Measurements from ENCODE around the gene CNP.

CNP gene

DNA sequence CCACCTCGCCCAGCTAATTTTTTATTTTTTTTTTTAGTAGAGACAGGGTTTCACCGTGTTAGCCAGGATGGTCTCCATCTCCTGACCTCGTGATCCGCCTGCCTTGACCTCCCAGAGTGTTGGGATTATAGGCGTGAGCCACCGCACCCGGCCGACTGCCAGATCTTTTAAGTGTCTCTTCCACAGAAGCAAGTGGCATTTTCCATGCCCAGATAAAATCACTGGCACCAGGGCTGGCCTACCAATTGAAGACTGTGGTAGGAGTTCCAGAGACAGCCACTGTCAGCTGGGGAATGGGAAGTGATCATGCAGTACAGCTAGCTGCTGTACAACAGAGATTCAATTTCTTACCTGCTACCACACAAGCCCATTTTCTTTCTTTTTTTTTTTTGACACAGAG, 17.9 kb downstream of the CNP start:
- TF ChIP-seq, protein P1, sequence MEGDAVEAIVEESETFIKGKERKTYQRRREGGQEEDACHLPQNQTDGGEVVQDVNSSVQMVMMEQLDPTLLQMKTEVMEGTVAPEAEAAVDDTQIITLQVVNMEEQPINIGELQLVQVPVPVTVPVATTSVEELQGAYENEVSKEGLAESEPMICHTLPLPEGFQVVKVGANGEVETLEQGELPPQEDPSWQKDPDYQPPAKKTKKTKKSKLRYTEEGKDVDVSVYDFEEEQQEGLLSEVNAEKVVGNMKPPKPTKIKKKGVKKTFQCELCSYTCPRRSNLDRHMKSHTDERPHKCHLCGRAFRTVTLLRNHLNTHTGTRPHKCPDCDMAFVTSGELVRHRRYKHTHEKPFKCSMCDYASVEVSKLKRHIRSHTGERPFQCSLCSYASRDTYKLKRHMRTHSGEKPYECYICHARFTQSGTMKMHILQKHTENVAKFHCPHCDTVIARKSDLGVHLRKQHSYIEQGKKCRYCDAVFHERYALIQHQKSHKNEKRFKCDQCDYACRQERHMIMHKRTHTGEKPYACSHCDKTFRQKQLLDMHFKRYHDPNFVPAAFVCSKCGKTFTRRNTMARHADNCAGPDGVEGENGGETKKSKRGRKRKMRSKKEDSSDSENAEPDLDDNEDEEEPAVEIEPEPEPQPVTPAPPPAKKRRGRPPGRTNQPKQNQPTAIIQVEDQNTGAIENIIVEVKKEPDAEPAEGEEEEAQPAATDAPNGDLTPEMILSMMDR (IDR thresholded peaks at IDR 0.05; ENCODE audit: insufficient read depth, low read depth, low read length, missing control alignments) = no peak
- DNase-seq (ENCODE audit: low read depth) = no peak
- no peak overlapping the region for H3K4me3 ChIP-seq (ENCODE audit: low read length)

DNA sequence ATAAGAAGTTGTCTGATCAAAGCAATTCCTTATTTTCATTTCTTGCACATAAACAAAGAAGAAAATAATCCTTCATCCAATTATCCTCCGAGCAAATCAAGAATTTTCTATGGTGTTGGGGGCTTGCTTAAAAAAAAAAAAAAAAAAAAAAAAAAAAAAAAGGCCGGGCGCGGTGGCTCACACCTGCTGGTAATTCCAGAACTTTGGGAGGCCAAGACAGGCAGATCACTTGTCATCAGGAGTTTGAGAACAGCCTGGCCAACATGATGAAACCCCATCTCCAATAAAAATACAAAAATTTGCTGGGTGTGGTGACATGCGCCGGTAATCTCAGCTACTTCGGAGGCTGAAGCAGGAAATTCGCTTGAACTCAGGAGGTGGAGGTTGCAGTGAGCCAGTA, 19.3 kb downstream of the CNP start:
- no peak overlapping the region for H3K4me3 ChIP-seq (ENCODE audit: low read length)
- DNase-seq (ENCODE audit: low read depth) = no peak
- TF ChIP-seq, protein P1 (IDR thresholded peaks at IDR 0.05; ENCODE audit: insufficient read depth, low read depth, low read length, missing control alignments) = no peak

DNA sequence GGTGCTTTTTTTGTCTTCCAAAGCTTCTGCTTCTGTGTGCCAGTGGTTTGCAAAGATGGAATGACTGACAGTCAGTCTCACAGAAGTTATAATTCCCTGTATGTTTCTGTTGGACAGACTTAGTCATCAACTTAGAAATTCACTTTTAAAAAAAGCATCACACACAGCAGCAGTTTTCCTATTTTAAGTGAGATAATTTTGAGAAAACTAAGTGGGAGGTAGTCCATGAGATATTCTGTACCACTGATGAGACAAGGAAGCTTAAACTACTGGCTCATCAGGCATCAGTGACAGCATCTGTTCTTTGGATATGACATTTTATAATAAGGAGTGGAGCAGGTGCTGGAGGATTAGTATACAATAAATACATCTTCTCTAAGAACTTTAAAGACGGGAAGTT, 20.0 kb downstream of the CNP start:
- no peak overlapping the region for H3K4me3 ChIP-seq (ENCODE audit: low read length)
- no peak for DNase-seq (ENCODE audit: low read depth)
- TF ChIP-seq, protein P1 (IDR thresholded peaks at IDR 0.05; ENCODE audit: insufficient read depth, low read depth, low read length, missing control alignments) = no peak

DNA sequence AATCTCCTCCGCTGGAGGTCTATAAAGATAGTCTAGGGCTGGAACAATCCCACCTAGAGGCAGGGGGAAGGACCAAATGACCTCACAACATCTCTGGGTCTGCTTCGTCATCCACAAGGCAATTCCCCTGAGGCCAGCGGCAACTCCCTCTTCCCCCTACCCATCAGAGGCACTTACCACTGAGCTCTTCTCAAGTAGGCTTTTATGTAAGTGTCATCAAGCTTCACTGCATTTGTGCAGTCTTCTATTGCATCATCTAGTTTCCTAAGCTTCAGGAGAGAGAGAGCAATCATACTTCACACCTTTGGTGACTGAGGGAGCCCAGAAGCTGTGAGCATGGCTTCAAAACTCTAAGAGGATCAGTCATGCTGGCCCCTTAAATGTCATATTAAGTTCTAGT, 21.0 kb downstream of the CNP start:
- TF ChIP-seq, protein P1 (IDR thresholded peaks at IDR 0.05; ENCODE audit: insufficient read depth, low read depth, low read length, missing control alignments) = no peak
- no peak overlapping the region for H3K4me3 ChIP-seq (ENCODE audit: low read length)
- no peak for DNase-seq (ENCODE audit: low read depth)

DNA sequence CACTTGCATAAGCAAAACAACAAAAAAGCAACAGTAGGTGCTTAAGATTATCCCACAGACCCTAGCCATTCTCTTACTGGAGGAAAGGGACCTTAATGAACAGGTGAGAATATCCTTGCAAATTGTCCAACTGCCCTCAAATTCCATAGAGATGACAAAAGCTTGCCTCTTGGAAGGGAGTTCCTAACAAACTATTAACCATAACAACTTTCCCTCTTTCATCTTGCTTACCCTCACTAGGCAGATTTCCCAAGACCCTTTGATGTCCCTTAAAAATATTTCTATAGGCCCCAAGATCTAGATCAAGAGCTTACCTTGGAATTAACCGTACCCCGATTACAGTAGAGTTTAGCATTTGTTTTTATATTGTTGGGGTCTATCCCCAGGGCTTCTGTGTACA, 21.8 kb downstream of the CNP start:
- no peak for DNase-seq (ENCODE audit: low read depth)
- no peak overlapping the region for H3K4me3 ChIP-seq (ENCODE audit: low read length)
- TF ChIP-seq, protein P1 (IDR thresholded peaks at IDR 0.05; ENCODE audit: insufficient read depth, low read depth, low read length, missing control alignments) = no peak

DNA sequence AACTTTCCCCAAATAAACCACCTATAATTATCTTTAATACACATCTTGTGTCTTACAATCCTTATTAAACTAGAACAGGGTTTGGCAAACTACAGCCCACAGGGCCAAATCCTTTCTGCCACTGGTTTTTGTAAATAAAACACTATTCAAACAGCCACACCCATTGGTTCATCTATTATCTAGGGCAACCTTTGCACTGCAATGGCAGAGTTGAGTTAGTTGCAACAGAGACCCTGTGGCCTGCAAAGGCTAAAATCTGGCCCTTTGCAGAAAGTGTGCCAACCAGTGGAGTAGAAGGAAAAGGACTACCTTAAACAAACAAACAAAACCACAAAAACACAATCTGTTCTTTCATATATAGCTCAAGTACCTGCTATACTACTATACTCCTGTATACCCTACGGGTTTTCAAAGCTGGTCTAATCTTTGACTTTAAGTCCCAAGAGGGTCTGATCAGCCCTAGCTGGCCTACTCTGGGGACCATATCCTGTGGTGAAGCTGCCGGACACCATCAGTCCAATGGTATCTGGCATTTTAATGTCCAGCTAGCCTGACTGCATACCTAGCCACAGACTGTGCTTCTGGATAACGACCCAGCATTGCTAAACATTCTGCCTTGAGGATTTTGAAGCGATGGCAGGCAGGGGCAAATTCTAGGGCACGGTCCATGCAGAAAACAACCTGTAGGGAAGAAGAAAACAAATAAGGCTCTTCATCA, 23.3 kb downstream of the CNP start:
- DNase-seq (ENCODE audit: low read depth) = no peak
- H3K4me3 ChIP-seq (ENCODE audit: low read length) = no peak overlapping the region
- TF ChIP-seq, protein P1 (IDR thresholded peaks at IDR 0.05; ENCODE audit: insufficient read depth, low read depth, low read length, missing control alignments) = no peak

DNA sequence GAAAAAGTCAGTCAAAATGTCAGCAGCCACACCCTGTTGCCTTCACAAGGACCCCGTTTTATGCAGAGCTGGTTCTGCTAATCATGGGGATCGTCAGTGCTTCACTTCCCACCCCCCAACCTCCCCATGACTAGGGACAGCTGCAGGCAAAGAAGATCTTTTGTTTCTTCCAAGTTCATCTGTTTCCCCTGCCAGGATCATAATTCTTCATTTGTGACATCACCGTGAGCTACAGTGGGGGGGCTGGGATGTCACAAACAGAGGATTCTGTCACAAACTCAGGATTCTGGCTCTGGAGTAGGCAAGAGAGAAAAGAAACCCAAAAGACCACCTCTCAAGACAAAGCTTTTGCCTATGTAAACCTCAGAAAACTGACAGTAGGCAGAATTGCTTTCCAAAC, 26.0 kb downstream of the CNP start:
- TF ChIP-seq, protein P1 (IDR thresholded peaks at IDR 0.05; ENCODE audit: insufficient read depth, low read depth, low read length, missing control alignments) = no peak
- DNase-seq (ENCODE audit: low read depth) = no peak
- H3K4me3 ChIP-seq (ENCODE audit: low read length) = no peak overlapping the region

Measured in epithelial cell of esophagus (primary cell).